Gastroesophageal sphincter (tissue), 4 donors: Measurements from ENCODE around the gene DEAF1. TPM values are rescaled to one million over a fixed set of nuclear protein-coding genes. Genes with fewer than 3 reads are reported as not detected.

Experiments
- ATAC-seq: fragments of 150-250 bp; one replicate; pipeline ENCODE4 v1.9.1; 2016; ENCODE audit warnings: mild to moderate bottlenecking, moderate library complexity
- H3K27ac ChIP-seq, 4 donors: fragments of 200-600 bp; sonication (generic) in 3 of 4; 1 replicate in 3 of 4; 2 replicates in 1 of 4; pipeline ENCODE4 v1.5.1; 2016 to 2019
- H3K27me3 ChIP-seq: fragments of 200-600 bp; sonication (generic); one replicate; pipeline ENCODE4 v1.5.1; 2019
- H3K36me3 ChIP-seq, 2 donors: fragments of 200-600 bp; sonication (generic); one replicate each; pipeline ENCODE4 v1.5.1; 2019; ENCODE audit warnings: control low read depth in 1 of 2
- H3K4me1 ChIP-seq, 3 donors: fragments of 200-600 bp; sonication (generic); 1 replicate in 2 of 3; 2 replicates in 1 of 3; pipeline ENCODE4 v1.5.1; 2016 to 2019; ENCODE audit warnings: control low read depth in 2 of 3
- H3K4me3 ChIP-seq, 2 donors: fragments of 200-600 bp; sonication (generic); one replicate each; pipeline ENCODE4 v1.5.1; 2019; ENCODE audit warnings: mild to moderate bottlenecking in 1 of 2, moderate library complexity in 1 of 2
- H3K9me3 ChIP-seq, 3 donors: fragments of 200-600 bp; sonication (generic); one replicate each; pipeline ENCODE4 v1.5.1; 2017 to 2019; ENCODE audit warnings: control low read depth in 2 of 3
- EP300 ChIP-seq: sonication (generic); formaldehyde crosslinking; IDR thresholded peaks from one replicate; pipeline ENCODE4 v1.6.1; 2017; ENCODE audit warnings: antibody characterized with exemption, mild to moderate bottlenecking
- POLR2A ChIP-seq, 2 donors: fragments of 450-650 bp; IDR thresholded peaks; one replicate each; pipeline ENCODE4 v1.6.1; 2017; ENCODE audit warnings: antibody characterized with exemption in 2 of 2, mild to moderate bottlenecking in 2 of 2, moderate library complexity in 1 of 2
- POLR2AphosphoS5 ChIP-seq: sonication (generic); formaldehyde crosslinking; IDR thresholded peaks from one replicate; pipeline ENCODE4 v1.6.1; 2017; ENCODE audit warnings: antibody characterized with exemption
- WGBS, 2 donors: methylation state at CpG; one replicate each; pipeline ENCODE4 v1.1.5; 2018; ENCODE audit warnings: low coverage in 1 of 2; 5-methylcytosine and 5-hydroxymethylcytosine counted together
- total RNA-seq, 4 donors: library from RNA; depleted of rRNA; stranded (reverse); fragments of >200 nt; gene quantifications; one replicate each; pipeline ENCODE4 v1.1.0, GENCODE V29; 2016
- TF ChIP-seq, protein P1 (sequence below), 4 experiments: fragments of 200-600 bp in 2 of 4; fragments of 450-650 bp in 2 of 4; sonication (generic) in 1 of 4; IDR thresholded peaks; one replicate each; pipeline ENCODE4 v1.5.1; 2017 to 2019; ENCODE audit warnings: antibody characterized with exemption in 4 of 4, mild to moderate bottlenecking in 2 of 4, moderate library complexity in 2 of 4

The DEAF1 gene
- total RNA-seq, 4 donors from 2014 or later = 19.9 to 45.0 (median 35.0) TPM

DNA sequence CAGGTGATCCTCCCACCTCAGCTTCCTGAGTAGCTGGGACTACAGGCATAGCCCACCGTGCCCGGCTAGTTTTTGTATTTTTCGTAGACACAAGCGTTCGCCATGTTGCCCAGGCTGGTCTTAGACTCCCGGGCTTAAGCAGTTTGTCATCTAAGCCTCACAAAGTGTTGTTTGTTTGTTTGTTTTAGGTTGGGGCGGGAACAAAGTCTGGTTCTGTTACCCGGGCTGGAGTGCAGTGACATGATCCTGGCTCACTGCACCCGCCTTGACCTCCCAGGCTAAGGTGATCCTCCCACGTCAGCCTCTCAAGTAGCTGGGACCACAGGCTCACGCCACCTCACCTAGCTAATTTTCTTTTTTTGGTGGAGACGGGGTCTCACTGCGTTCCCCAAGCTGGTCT lies 91.9 kb downstream of the DEAF1 start:
- H3K36me3 ChIP-seq = peaks cover 0 to 100% of the 10 kb centered on the region in 2 donors
- WGBS, 2 donors = 84% methylated on average over 12 of the region's 13 CpGs; no CpG with 5 or more reads in 1 of the 2 donors

DNA sequence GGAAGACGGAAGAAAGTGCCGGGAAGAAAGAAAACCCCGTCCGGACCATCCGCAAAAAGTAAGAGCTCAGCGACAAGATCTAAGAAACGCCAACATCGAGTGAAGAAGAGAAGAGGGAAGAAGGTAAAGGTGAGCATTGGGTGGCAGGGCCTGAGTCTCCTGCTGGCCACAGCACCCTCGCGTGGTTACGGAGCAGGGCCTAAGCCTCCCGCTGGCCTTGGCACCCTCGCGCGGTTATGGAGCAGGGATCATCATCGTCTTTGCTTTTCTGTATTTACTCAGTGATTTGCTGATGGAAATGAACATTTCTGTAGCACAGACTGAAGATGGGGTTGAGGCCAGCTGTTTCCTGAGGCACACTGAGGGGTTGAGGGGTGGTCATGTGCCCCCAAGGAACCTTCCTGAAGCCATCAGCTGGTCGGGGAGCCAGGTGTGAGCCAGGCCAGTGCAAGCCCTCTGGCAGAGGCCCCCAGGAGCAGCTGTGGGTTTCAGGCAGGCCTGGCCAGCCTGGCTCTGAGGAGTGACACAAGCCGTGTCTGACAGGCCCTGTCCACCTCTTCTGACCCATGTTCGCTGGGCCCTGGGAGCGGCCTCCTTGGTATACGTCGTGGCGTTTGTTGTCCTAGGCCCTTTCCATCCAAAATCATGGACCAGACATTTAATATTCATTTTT lies 93.3 kb downstream of the DEAF1 start:
- TF ChIP-seq POLR2A (IDR thresholded peaks at IDR 0.05) (no peak), EP300 (no peak), POLR2AphosphoS5 (no peak)
- TF ChIP-seq, protein P1, sequence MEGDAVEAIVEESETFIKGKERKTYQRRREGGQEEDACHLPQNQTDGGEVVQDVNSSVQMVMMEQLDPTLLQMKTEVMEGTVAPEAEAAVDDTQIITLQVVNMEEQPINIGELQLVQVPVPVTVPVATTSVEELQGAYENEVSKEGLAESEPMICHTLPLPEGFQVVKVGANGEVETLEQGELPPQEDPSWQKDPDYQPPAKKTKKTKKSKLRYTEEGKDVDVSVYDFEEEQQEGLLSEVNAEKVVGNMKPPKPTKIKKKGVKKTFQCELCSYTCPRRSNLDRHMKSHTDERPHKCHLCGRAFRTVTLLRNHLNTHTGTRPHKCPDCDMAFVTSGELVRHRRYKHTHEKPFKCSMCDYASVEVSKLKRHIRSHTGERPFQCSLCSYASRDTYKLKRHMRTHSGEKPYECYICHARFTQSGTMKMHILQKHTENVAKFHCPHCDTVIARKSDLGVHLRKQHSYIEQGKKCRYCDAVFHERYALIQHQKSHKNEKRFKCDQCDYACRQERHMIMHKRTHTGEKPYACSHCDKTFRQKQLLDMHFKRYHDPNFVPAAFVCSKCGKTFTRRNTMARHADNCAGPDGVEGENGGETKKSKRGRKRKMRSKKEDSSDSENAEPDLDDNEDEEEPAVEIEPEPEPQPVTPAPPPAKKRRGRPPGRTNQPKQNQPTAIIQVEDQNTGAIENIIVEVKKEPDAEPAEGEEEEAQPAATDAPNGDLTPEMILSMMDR (IDR thresholded peaks at IDR 0.05) = no peak
- peaks cover 0 to 13% (median 0%) of the 10 kb centered on the region in 3 donors for H3K4me1 ChIP-seq
- H3K4me3 ChIP-seq = no peak overlapping the region
- no peaks in the 10 kb centered on the region for H3K9me3 ChIP-seq
- H3K27ac ChIP-seq = no peak overlapping the region
- H3K27me3 ChIP-seq = no peaks in the 10 kb centered on the region
- 89 to 92% methylated on average over 8 to 22 of the region's 23 CpGs for WGBS, 2 donors
- no peak for ATAC-seq
- peaks cover 0 to 100% of the 10 kb centered on the region in 2 donors for H3K36me3 ChIP-seq

More for the DNA sequence above, 91.9 kb downstream of the DEAF1 start:
- Histone ChIP-seq H3K27me3 (no peaks in the 10 kb centered on the region), H3K4me1 (peaks cover 0 to 14% (median 0%) of the 10 kb centered on the region in 3 donors), H3K4me3 (no peak overlapping the region), H3K27ac (no peak overlapping the region), H3K9me3 (no peaks in the 10 kb centered on the region)
- no peak for ATAC-seq
- TF ChIP-seq EP300 = no peak

DNA sequence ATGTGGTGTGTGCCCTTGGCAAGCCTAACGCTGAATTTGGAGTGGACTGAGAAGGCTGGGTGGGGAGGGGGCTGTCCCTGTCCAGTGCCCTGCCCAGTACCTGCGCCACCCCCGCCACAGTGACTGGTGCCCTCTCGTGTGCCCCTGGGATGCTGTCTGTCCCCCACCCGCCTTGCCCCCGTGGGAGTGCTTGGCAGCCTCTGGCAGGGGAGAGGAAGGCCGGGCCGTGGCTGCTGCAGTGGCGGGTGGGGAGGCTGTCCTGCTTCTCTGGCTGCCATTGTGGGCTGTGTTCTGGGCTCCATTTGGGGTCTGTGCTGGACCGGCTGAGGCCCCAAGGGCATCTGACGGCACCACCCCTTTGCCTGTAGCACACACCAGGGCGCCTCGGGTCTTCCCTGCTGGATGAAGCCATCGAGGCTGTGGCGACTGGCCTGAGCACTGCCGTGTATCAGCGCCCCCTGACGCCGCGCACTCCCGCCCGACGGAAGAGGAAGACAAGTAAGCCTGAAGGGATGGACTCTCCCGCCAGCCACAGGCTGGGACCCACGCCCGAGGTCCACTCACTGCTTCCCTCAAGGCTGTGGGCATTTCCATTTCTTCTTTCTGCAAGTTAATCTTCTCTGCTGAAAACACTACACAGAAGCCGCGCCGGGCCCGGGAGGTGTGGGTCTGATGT lies 96.9 kb downstream of the DEAF1 start:
- Histone ChIP-seq H3K9me3 (no peaks in the 10 kb centered on the region), H3K4me3 (no peak overlapping the region), H3K27me3 (no peaks in the 10 kb centered on the region), H3K36me3 (peaks cover 0 to 100% of the 10 kb centered on the region in 2 donors), H3K27ac (no peak overlapping the region), H3K4me1 (no peaks in the 10 kb centered on the region)
- no peak for ATAC-seq
- TF ChIP-seq POLR2AphosphoS5 = no peak
- no peak for TF ChIP-seq POLR2A (IDR thresholded peaks at IDR 0.05)
- TF ChIP-seq, protein P1 (IDR thresholded peaks at IDR 0.05) = no peak
- TF ChIP-seq EP300 = no peak
- 96% methylated on average over 4 of the region's 30 CpGs for WGBS, 2 donors

DNA sequence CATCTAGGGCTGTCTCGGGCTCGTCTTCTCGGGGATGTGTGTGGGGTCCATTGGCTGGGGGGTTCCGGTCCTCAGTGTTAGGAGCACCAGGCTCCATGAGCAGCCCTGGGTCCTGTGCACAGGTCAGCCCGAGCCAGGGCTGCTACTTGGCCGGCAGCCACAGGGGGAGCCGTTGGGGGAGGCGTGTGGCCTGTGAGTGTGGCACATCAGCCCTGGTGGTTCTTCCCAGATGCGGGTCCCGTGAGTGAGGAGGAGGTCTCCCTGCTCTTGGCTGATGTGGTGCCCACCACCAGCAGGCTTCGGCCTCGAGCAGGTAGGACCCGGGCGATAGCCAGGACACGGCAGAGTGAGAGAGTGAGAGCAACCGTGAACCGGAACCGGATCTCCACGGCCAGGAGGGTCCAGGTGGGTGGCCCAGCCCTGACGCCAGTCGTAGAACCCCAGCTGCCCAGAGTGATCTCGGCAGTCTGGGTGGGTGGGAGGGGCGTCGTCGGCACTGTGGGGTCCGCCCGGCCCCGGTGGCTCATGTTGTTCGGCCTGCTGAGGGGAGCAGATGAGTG lies 97.8 kb downstream of the DEAF1 start:
- no CpG with 5 or more reads among the region's 29 CpGs for whole genome bisulfite sequencing, 2 donors
- TF ChIP-seq, protein P1 (IDR thresholded peaks at IDR 0.05) = no peak
- no peak for TF ChIP-seq POLR2A (IDR thresholded peaks at IDR 0.05)
- no peak for TF ChIP-seq EP300
- no peak for TF ChIP-seq POLR2AphosphoS5
- H3K36me3 ChIP-seq = peaks cover 0 to 100% of the 10 kb centered on the region in 2 donors
- no peak for ATAC-seq
- H3K4me3 ChIP-seq = no peak overlapping the region
- no peaks in the 10 kb centered on the region for H3K4me1 ChIP-seq
- H3K27me3 ChIP-seq = no peaks in the 10 kb centered on the region
- no peak overlapping the region for H3K27ac ChIP-seq
- H3K9me3 ChIP-seq = no peaks in the 10 kb centered on the region

DNA sequence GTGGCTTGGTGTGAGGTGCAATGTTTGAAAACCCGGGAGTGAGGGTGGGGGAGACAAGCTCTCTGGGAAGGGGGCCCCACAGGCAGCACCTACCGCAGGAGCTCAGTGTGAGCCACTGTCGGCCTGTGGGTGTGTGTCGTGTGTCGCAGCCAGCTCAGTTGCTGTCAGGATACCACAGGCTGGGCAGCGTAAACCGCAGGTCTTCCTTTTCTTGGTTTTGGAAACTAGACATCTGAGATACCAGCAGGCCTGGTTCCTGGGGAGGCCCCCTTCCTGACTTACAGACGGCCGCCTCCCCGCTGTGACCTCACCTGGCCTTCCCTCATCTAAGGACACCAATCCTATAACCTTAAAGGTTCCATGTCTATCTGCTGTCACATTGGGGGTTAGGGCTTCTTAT lies 98.6 kb downstream of the DEAF1 start:
- no peak overlapping the region for H3K27ac ChIP-seq
- 81 to 86% methylated on average over 7 to 9 of the region's 10 CpGs for WGBS, 2 donors
- ATAC-seq = no peak
- H3K4me3 ChIP-seq = no peak overlapping the region
- peaks cover 0 to 100% of the 10 kb centered on the region in 2 donors for H3K36me3 ChIP-seq
- TF ChIP-seq POLR2AphosphoS5 (no peak), POLR2A (IDR thresholded peaks at IDR 0.05) (no peak), EP300 (no peak)
- TF ChIP-seq, protein P1 (IDR thresholded peaks at IDR 0.05) = no peak
- no peaks in the 10 kb centered on the region for H3K9me3 ChIP-seq
- H3K4me1 ChIP-seq = no peaks in the 10 kb centered on the region
- H3K27me3 ChIP-seq = no peaks in the 10 kb centered on the region
